Left colon (tissue), 2 donors: ENCODE data around the gene BEST4. TPM values are rescaled to one million over a fixed set of nuclear protein-coding genes. Genes with fewer than 3 reads are reported as not detected.
A peak's percentile ranks its signal among the peaks of the same experiment; 100 is the strongest.
"Not testable (repeated sequence)": the region's sequence is repeated elsewhere in the genome, so short reads cannot be mapped to it uniquely, and the experiment has no call there.

Source experiments
- ATAC-seq: fragments of 200-7000 bp; cut with Tn5 transposase; one replicate; pipeline ENCODE4 v1.9.1; 2020; ENCODE audit warnings: mild to moderate bottlenecking, moderate library complexity
- DNase-seq, 2 donors: peaks; one replicate each; pipeline ENCODE4 v3.0.0-alpha.2; 2020
- intact Hi-C, 2 donors: fragments of 100-400 bp; cut with DNase I in 1 of 2; cut with micrococcal nuclease in 1 of 2; formaldehyde crosslinking; loops; one replicate each; pipeline versions ENCODE4 v1.11.2 to v1.14.0; 2022; cut with DNase I, micrococcal nuclease
- total RNA-seq, 2 donors: library from RNA; stranded (reverse); fragmentation: NEBNext Ultra II Directional; extraction: Animal tissue kit (Norgen Biotek cat#: 25700); gene quantifications; one replicate each; pipeline ENCODE4 v1.2.1, GENCODE V29; 2021
- donor health status: DM: no; HTN: no; CAD: no.
- donor health status: DM: yes; HTN: yes; CAD: no.

Gene BEST4
- total RNA-seq, 2 donors from 2014 or later: 113 to 120 TPM

DNA sequence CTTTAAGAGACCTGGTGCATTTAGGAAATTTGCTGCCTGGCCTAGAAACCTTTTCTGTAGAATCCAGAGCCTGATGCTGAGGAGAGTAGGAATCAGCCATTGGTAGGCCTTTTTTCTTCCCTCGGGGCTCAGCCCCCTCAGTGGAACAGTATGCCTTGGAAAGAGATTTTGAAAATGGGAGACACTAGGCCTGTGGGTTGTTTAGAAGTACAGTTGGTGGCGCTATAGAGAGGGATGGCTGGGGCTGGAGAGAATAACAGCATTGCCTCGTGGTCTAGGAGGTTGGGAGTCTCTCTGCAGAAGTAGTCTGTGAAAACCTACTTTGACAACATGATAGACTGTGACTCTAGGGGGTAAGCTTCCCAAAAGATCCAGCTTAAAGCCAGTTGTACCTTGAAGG, 40.1 kb downstream of the BEST4 start:
- DNase-seq: no peak
- ATAC-seq: no peak
- intact Hi-C loops: no loop called here

DNA sequence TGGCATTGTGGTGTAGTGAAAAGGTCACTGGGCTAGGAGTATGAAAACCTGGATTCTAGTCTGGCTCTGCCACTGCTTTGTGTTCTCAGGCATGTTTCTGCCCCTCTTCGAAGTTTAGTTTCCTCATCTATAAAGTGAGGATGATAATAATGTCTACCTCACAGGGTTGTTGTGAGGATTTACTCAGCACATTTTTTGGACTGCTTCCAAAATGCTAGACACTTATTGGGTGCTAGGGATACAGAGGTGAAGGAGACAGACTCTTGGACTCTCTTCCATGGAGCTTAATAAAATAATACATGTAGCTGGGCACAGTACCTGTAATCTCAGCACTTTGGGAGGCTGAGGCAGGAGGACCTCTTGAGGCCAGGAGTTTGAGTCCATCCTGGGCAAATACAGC, 44.8 kb downstream of the BEST4 start:
- DNase-seq (no peak), ATAC-seq (no peak)
- intact Hi-C loops: no loop called here

GRCh38 chr1:44740179-44740617, 47.8 kb downstream of the BEST4 start:
- DNase-seq: no peak
- ATAC-seq: peak; percentile 1
- intact Hi-C loops: no loop called here

- ATAC-seq (peak; percentile 100), DNase-seq (peak; percentile 97 to 99)
- intact Hi-C loops: no loop called here
These were observed 48.4 kb downstream of the BEST4 start, which contains the start of gene KIF2C for GRCh38 chr1:44739307-44740178. TSS of gene KIF2C (plus strand) at chr1:44739837. CDS start at chr1:44739933, 96 bp downstream.

DNA sequence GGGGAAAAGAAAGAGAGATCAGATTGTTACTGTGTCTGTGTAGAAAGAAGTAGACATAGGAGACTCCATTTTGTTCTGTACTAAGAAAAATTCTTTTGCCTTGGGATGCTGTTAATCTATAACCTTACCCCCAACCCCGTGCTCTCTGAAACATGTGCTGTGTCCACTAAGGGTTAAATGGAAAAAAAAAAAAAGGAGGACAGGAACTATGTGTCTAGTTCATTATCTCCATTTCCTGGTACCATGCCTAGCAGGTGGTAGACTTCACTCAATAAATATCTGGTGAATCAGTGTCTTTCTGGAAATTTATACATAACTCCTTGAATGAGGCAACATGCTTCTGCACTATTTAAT, 49.0 kb downstream of the BEST4 start:
- DNase-seq, ATAC-seq, intact Hi-C loops: not testable (repeated sequence)

- intact Hi-C loops: no loop called here
- DNase-seq (no peak), ATAC-seq (no peak)
These were observed 52.0 kb downstream of the BEST4 start for GRCh38 chr1:44735992-44736391.

- no peak for ATAC-seq
- intact Hi-C loops: no loop called here
- no peak for DNase-seq
These were observed 54.2 kb downstream of the BEST4 start for GRCh38 chr1:44733784-44734183.

Other genes with a start within 250 kb of the BEST4 start
- 10 to 100 TPM; 31.3 to 35.7 TPM for gene TMEM53, start 113.7 kb downstream of the BEST4 start, total RNA-seq
- gene ARMH1, start 113.5 kb downstream of the BEST4 start, total RNA-seq: 1 to 10 TPM; 1.1 to 2.3 TPM
- gene RNU5D-1, start 57.0 kb downstream of the BEST4 start, total RNA-seq: not detected
- gene KIF2C, start 48.3 kb downstream of the BEST4 start, total RNA-seq: 1 to 10 TPM; 2.6 to 9.1 TPM
- gene RPS8, start 12.6 kb downstream of the BEST4 start, total RNA-seq: 1,000 to 10,000 TPM; 1,280 to 1,342 TPM
- 10 to 100 TPM in 1 of 2 donors, 1 to 10 TPM in 1; 8.1 to 10.4 TPM for gene PLK3, start 12.2 kb upstream of the BEST4 start, total RNA-seq
- under 1 TPM; 0.40 to 0.47 TPM for gene DYNLT4, start 19.2 kb upstream of the BEST4 start, total RNA-seq
- gene BTBD19, start 20.4 kb upstream of the BEST4 start, total RNA-seq: 1 to 10 TPM; 2.4 to 2.9 TPM
- under 1 TPM; 0.34 to 0.47 TPM for gene PTCH2, start 55.1 kb upstream of the BEST4 start, total RNA-seq
- 10 to 100 TPM; 11.1 to 12.8 TPM for gene EIF2B3, start 198.4 kb upstream of the BEST4 start, total RNA-seq
- 100 to 1,000 TPM; 112 to 126 TPM for gene HECTD3, start 223.2 kb upstream of the BEST4 start, total RNA-seq
- gene UROD, start 224.1 kb upstream of the BEST4 start, total RNA-seq: 10 to 100 TPM; 45.4 to 46.4 TPM